Esophagus squamous epithelium (tissue), 4 donors: ENCODE data around the gene COPS3.

ENCODE experiments used
- CTCF ChIP-seq, 6 experiments: fragments of 450-650 bp in 4 of 6; fragments of 200-600 bp in 2 of 6; sonication (generic) in 2 of 6; IDR thresholded peaks; one replicate each; pipeline ENCODE4 v1.5.1; 2016 to 2019; ENCODE audit warnings: antibody characterized with exemption in 6 of 6, mild to moderate bottlenecking in 4 of 6, moderate library complexity in 4 of 6
- POLR2A ChIP-seq, 4 donors: fragments of 450-650 bp; IDR thresholded peaks; one replicate each; pipeline ENCODE4 v1.6.1; 2017; ENCODE audit warnings: antibody characterized with exemption in 4 of 4, mild to moderate bottlenecking in 4 of 4, moderate library complexity in 3 of 4

- no peak for TF ChIP-seq CTCF (IDR thresholded peaks at IDR 0.05)
- TF ChIP-seq POLR2A (IDR thresholded peaks at IDR 0.05) = no peak
Measured at GRCh38 chr17:17235212-17236174, 45.6 kb downstream of the COPS3 start.
